ENCODE data around the gene HSD17B1. TPM values are rescaled to one million over a fixed set of nuclear protein-coding genes. Genes with fewer than 3 reads are reported as not detected.

Gene HSD17B1
- total RNA-seq, 4 donors from 2014 or later, result 0.35 to 3.1 TPM; not detected in 2

DNA sequence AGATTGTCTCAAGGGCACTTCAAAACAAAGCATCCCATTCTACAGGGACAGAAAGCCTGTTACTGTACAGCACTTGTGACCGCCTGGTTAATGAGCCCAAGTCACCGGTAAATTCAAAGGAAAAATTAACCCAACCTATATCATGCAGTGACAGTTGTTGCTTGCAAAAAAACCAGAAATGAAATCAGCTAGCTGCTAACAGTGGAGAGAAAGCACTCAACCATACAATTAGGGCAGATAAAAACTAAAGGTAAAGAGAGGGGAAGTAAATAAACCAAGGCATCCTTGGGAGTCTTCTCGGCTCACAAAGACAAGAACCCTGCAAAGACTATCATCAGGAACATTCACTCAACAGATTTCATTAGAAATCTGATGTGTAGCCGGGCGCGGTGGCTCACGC is 50.6 kb downstream of the HSD17B1 start:
- Histone ChIP-seq H3K9me3 (no peaks in the 10 kb centered on the region), H3K27ac (no peak overlapping the region), H3K4me3 (no peak overlapping the region), H3K27me3 (no peaks in the 10 kb centered on the region), H3K36me3 (no peaks in the 10 kb centered on the region), H3K4me1 (peaks cover 5 to 7% of the 10 kb centered on the region in 2 donors)
- TF ChIP-seq POLR2A (IDR thresholded peaks at IDR 0.05), result no peak
- TF ChIP-seq, protein P1, sequence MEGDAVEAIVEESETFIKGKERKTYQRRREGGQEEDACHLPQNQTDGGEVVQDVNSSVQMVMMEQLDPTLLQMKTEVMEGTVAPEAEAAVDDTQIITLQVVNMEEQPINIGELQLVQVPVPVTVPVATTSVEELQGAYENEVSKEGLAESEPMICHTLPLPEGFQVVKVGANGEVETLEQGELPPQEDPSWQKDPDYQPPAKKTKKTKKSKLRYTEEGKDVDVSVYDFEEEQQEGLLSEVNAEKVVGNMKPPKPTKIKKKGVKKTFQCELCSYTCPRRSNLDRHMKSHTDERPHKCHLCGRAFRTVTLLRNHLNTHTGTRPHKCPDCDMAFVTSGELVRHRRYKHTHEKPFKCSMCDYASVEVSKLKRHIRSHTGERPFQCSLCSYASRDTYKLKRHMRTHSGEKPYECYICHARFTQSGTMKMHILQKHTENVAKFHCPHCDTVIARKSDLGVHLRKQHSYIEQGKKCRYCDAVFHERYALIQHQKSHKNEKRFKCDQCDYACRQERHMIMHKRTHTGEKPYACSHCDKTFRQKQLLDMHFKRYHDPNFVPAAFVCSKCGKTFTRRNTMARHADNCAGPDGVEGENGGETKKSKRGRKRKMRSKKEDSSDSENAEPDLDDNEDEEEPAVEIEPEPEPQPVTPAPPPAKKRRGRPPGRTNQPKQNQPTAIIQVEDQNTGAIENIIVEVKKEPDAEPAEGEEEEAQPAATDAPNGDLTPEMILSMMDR (IDR thresholded peaks at IDR 0.05), result no peak
- intact Hi-C loops (cut with DNase I; ENCODE audit: low total_unique reads), result no loop called here
- DNase-seq, result no peak

Small RNA genes lying within 50 kb of the gene (microRNA-seq; reads per million reads assigned to microRNA genes)
- gene MIR5010 (ENCODE audit: borderline microRNAs expressed, borderline replicate concordance), result 7.4 reads per million, percentile 13 among the genes with 10 or more reads in this experiment

Other genes with a start within 250 kb of the HSD17B1 start
- 100 to 1,000 TPM; 115 to 298 (median 171) TPM for gene STAT3, start 164.5 kb upstream of the HSD17B1 start, total RNA-seq
- gene CAVIN1, start 129.7 kb upstream of the HSD17B1 start, total RNA-seq, result 100 to 1,000 TPM; 204 to 520 (median 372) TPM
- gene ATP6V0A1, start 94.0 kb upstream of the HSD17B1 start, total RNA-seq, result 100 to 1,000 TPM in 1 of 4 donors, 10 to 100 TPM in 3; 29.5 to 111 (median 64.5) TPM
- gene NAGLU, start 16.7 kb upstream of the HSD17B1 start, total RNA-seq, result 10 to 100 TPM in 3 of 4 donors, 1 to 10 TPM in 1; 8.7 to 33.5 (median 25.6) TPM
- 10 to 100 TPM in 3 of 4 donors, 1 to 10 TPM in 1; 2.6 to 42.6 (median 16.1) TPM for gene COASY, start 9.2 kb downstream of the HSD17B1 start, total RNA-seq
- 10 to 100 TPM in 3 of 4 donors, 1 to 10 TPM in 1; 6.9 to 50.0 (median 35.1) TPM for gene MLX, start 14.2 kb downstream of the HSD17B1 start, total RNA-seq
- 10 to 100 TPM in 1 of 4 donors, 1 to 10 TPM in 3; 2.8 to 16.5 (median 5.0) TPM for gene PSMC3IP, start 24.8 kb downstream of the HSD17B1 start, total RNA-seq
- 10 to 100 TPM; 12.6 to 72.7 (median 46.3) TPM for gene RETREG3, start 56.5 kb downstream of the HSD17B1 start, total RNA-seq
- gene TUBG1, start 56.8 kb downstream of the HSD17B1 start, total RNA-seq, result 10 to 100 TPM in 3 of 4 donors, 1 to 10 TPM in 1; 7.9 to 39.4 (median 23.9) TPM
- gene TUBG2, start 106.4 kb downstream of the HSD17B1 start, total RNA-seq, result 10 to 100 TPM in 3 of 4 donors, 1 to 10 TPM in 1; 9.7 to 60.7 (median 27.6) TPM
- 100 to 1,000 TPM in 1 of 4 donors, 10 to 100 TPM in 1, 1 to 10 TPM in 2; 2.9 to 102 (median 19.2) TPM for gene PLEKHH3, start 124.1 kb downstream of the HSD17B1 start, total RNA-seq
- gene CCR10, start 128.9 kb downstream of the HSD17B1 start, total RNA-seq, result 10 to 100 TPM in 1 of 4 donors, 1 to 10 TPM in 1, under 1 TPM in 2; 0.26 to 17.9 (median 1.6) TPM
- 10 to 100 TPM in 3 of 4 donors, 1 to 10 TPM in 1; 1.5 to 61.5 (median 26.5) TPM for gene CNTNAP1, start 129.6 kb downstream of the HSD17B1 start, total RNA-seq
- gene EZH1, start 192.1 kb downstream of the HSD17B1 start, total RNA-seq, result 10 to 100 TPM; 31.5 to 89.5 (median 44.5) TPM
- gene RAMP2, start 208.3 kb downstream of the HSD17B1 start, total RNA-seq, result 10 to 100 TPM; 13.7 to 52.2 (median 29.2) TPM
- gene VPS25, start 220.5 kb downstream of the HSD17B1 start, total RNA-seq, result 10 to 100 TPM; 36.8 to 70.7 (median 51.7) TPM
- gene WNK4, start 227.7 kb downstream of the HSD17B1 start, total RNA-seq, result 1 to 10 TPM in 1 of 4 donors, under 1 TPM in 2, not detected in 1; under 0.01 to 1.7 (median 0.34) TPM
- gene COA3, start 245.8 kb downstream of the HSD17B1 start, total RNA-seq, result 100 to 1,000 TPM in 1 of 4 donors, 10 to 100 TPM in 3; 40.9 to 100 (median 51.8) TPM
- gene CNTD1, start 245.9 kb downstream of the HSD17B1 start, total RNA-seq, result 1 to 10 TPM in 1 of 4 donors, under 1 TPM in 1, not detected in 2; 0.69 to 1.2 TPM

Data from uterus (tissue), 4 donors.